HG03457 (cell line): ENCODE results near the gene ZNF777.
A peak's percentile ranks its signal among the peaks of the same experiment; 100 is the strongest.

Experiments used
- ATAC-seq: cut with Tn5 transposase; IDR thresholded peaks from one replicate; pipeline ENCODE4 v1.9.1; 2021; ENCODE audit warnings: moderate number of reproducible peaks; ENCODE audit not compliant: unreplicated experiment

The ZNF777 gene

DNA sequence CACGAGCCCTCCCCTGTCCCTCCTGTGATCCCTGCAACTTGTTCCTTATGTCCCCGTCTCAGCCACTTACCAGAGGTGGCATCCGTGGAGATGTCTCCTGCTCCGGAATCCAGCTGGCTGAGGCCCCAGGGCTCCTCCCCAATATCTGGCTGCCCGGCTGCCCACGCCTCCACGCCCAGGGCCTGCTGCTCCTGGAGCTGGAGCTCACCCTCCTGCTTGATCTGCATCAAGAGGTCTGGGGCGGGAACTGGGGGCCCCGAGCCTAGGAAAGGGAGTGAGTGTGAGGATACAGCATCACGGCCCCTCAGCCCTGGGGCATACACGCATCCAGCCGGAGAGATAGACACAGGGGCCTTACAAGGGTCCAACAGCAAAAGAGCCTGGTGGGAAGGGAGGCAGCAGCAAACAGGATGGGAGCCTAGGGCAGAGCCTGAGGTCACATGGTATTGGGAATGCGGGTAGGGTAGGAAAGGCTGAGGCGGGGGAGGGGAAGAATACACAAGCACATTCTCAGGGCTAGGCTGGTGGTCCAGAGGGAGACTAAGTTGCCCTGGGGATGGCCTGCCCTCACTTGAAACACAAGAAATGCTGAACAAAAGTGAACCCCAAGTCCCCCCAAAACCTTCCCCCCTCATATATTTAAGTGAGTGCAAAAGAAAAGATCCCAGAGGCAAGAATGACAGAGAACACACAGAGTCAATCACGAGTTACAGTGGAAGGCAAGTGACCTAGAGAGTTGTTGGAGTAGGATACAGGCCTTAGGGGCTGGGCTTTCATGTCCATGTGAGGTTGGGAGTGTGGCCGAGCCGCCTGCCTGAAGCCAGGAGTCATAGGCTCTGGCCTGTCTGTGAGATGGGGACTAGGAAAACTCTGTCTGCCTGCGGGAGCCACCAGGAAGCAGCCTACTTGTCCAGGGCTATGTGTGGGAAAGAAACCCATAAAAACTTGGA lies 16.9 kb upstream of the ZNF777 start:
- ATAC-seq, result no peak

GRCh38 chr7:149476791-149477190 lies 15.9 kb upstream of the ZNF777 start:
- ATAC-seq, result no peak

DNA sequence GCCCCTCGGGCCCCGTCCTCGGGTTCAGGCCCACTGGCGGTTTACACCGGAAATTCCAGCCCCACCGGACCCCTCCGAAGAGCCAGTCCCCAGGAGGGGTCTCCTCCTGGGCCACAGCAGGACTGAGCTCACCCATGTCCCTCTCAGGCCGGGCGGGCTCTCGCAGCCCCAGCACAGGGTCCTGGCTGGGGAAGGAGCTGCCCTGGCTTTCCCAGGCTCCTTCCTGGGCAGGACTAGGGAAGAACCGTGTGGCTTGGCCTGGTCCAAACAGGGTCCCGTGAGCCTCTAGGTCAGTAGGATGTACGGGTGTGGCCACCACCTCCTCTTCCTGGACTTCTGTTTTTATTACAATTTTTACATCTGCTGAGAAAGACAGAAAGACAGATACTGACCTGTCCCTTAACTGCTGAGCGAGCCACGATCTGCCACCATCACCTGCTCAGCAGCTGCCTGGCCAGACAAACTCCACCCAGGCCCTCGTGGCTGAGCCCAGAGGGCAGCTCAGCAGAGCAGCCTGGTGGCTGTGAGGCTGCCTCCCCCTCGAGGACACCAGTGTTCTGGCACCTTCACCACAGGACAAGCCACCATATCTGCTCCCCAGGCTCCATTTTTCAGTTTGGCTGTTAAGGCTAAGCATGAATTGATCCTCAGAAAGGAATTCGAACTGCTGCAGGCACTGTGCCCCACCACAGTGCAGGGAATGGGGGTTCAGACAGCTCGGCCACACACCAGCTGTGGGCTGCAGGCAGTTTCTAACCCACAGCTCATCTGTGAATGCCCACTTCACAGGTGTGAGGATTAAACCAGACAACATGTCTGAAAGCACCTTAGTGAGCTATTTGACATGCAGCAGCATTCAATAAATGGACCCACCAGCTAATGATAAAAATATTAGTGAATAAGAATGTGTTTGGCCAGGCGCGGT lies 14.5 kb upstream of the ZNF777 start:
- no peak for ATAC-seq

- no peak for ATAC-seq
These were observed 13.7 kb upstream of the ZNF777 start for GRCh38 chr7:149474309-149475120.

GRCh38 chr7:149473251-149473650 lies 12.4 kb upstream of the ZNF777 start:
- no peak for ATAC-seq

- ATAC-seq, result no peak
These were observed 10.6 kb upstream of the ZNF777 start for GRCh38 chr7:149471289-149471953.

DNA sequence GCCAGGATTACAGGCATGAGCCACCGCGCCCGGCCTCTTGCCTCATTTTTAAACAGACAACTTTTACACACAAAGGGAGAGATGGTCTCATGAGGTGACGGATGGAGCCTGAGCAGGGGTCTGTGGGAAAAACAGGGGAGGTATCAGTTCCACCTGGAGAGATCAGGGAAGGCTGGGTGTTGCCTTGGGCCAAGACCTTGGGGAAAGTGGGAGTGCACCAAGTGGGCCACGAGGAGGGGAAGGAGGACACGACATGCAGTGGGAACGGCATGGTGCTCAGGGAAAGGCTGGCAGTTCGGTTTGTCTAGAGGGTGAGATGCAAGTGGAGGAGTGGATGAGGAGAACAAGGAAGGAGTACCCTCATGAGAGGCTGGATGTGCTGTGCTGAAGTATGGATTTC lies 8.9 kb upstream of the ZNF777 start:
- no peak for ATAC-seq

- no peak for ATAC-seq
These were observed 7.3 kb upstream of the ZNF777 start for GRCh38 chr7:149468208-149468607.

DNA sequence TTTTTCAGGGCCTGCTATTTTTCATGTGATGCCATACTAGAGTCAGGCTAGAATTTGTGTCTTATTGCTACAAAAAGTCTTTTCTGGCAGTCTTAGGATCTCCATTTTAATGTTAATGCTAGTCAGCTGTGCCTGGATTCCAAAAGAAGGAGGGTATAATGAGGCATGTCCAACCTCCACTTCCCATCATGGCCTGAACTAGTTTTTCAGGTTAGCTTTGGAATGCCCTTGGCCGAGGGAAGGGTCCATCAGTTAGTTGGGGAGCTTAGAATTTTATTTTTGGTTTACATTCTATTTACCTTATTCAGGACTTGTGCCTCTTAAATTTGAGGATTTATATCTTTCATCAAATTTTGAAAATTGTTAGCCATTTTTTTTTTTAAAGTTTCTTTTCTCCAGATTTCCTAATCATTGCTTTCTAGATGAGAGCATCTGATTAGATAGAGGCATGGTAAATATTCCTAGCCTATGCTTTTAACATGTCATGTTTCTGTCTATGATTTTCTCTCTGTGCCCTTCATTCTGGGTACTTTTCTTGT lies 6.5 kb upstream of the ZNF777 start:
- ATAC-seq, result no peak

DNA sequence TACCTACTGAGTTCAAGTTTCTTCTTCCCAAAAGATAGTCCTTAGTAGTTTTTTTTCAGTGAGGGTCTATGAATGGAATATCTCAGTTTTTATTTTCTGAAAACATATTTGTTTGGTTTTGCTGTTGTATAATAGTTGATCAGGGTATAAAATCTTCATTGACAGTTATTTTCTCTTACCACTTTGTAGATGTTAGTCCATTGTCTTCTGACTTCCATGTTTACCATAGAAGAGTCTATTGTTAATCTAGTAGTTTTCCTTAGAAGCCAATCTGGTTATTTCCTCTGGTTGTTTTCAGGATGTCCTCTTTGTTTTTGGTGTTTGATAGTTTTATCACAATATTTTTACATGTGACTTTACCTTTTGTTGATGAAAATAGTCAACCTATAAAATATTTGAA lies 5.5 kb upstream of the ZNF777 start:
- ATAC-seq, result no peak

DNA sequence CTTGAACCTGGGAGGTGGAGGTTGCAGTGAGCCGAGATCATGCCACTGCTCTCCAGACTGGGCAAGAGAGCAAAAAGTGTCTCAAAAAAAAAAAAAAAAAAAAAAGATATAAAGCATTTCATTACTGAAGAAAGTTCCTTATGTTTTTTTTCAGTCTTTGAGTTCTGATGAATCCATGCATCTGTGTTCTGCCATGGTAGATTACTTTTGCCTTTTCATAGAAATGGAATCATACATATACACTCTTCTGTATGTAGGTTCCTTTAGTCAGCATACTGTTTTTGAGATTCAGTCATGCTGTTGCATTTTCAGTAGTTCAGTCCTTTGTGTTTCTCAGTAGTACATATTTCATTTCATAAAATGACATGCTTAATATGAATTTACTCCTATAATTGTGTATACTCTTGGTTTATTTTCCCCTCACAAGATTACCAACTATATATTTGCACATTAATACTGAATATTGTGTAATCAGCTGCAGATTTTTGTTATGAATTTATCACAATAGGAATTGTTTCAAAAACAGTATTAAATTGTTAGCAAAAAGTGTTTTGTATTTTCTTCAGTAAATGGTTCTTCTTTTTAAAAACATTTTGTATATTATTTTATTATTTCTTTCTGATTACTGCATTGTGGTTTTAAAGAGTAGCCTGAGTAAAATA lies 2.8 kb upstream of the ZNF777 start:
- no peak for ATAC-seq

- ATAC-seq, result no peak
These were observed 1.2 kb upstream of the ZNF777 start for GRCh38 chr7:149462101-149462520.

- peak; percentile 37 for ATAC-seq
These were observed 1.1 kb downstream of the ZNF777 start for GRCh38 chr7:149459540-149460452.

GRCh38 chr7:149459201-149459539 lies 1.7 kb downstream of the ZNF777 start:
- no peak for ATAC-seq

- no peak for ATAC-seq
These were observed 2.6 kb downstream of the ZNF777 start for GRCh38 chr7:149458235-149458634.

DNA sequence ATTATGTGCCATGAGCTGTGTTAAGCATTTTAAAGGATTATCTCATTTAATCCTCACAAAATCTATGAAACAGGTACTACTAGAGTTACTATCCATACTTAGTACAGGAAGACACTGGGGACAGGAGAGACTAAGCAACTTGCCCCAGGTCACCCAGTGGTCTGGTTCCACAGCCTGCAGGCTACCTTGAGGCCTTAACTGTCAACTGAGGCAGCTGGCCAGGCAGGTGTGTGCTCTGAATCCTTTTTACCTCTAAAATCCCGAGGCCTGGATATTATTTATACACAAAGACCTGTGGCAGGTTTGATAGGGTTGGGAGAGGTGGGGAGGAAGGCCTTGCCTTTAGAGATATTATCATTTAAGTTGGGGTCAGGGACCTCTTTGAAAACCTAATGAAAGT lies 3.1 kb downstream of the ZNF777 start:
- no peak for ATAC-seq

GRCh38 chr7:149456506-149457421 lies 4.1 kb downstream of the ZNF777 start:
- no peak for ATAC-seq
